HepG2 (cell line): ENCODE measurements around the gene OR11G2. TPM values are rescaled to one million over a fixed set of nuclear protein-coding genes. Genes with fewer than 3 reads are reported as not detected.
"Not testable (repeated sequence)": the region's sequence is repeated elsewhere in the genome, so short reads cannot be mapped to it uniquely, and the experiment has no call there.

Experiments used
- ATAC-seq: fragments of 200-7000 bp; cut with Tn5 transposase; 3 replicates; pipeline ENCODE4 v1.9.1; 2020; ENCODE audit warnings: mild to moderate bottlenecking, moderate library complexity
- BruUV-seq: library from RNA; stranded (reverse); fragments of 400-500 nt; replicated peaks from 2 replicates; lab custom pipeline; 2021; lab: Mats Ljungman, UMichigan
- CTCF ChIA-PET: fragments of 300-600 bp; formaldehyde crosslinking; extraction: SDS; loops from one replicate; lab custom pipeline; 2021; ENCODE audit warnings: low total read pairs, inconsistent platforms, low intra/inter-chr PET ratio; lab: Yijun Ruan, JAX
- POLR2A ChIA-PET: fragments of 350-600 bp; sonication (Branson Sonifier 250); formaldehyde crosslinking; loops from one replicate; lab custom pipeline; 2020; ENCODE audit warnings: antibody characterized with exemption, inconsistent platforms; lab: Yijun Ruan, JAX
- DNase-seq: peaks from one replicate; pipeline ENCODE4 v3.0.0-alpha.2; 2015; ENCODE audit warnings: low spot score
- FAIRE-seq: peaks from 3 replicates; lab custom pipeline; 2011; peaks lifted over from hg19 to GRCh38; lab: Jason Lieb, UNC
- H2AFZ ChIP-seq: one replicate; pipeline ENCODE4 v1.6.1; 2011; ENCODE audit warnings: low read length, inconsistent platforms
- H3K27ac ChIP-seq: fragments of 300-600 bp; 3 replicates; pipeline ENCODE4 v1.8.0; 2011; ENCODE audit warnings: mixed run types, mild to moderate bottlenecking, mixed read lengths, low read length, inconsistent platforms; ENCODE audit not compliant: insufficient read depth; ENCODE audit errors: extremely low read length
- H3K27me3 ChIP-seq, 2 experiments: fragments of 200-600 bp in 1 of 2; 2 replicates in 1 of 2; 3 replicates in 1 of 2; pipeline versions ENCODE4 v1.6.0 to v1.8.0; 2011; ENCODE audit warnings: low read length in 2 of 2, mild to moderate bottlenecking in 2 of 2, moderate library complexity in 2 of 2, inconsistent platforms in 1 of 2; ENCODE audit not compliant: insufficient read depth in 2 of 2, control insufficient read depth in 1 of 2
- H3K36me3 ChIP-seq, 2 experiments: fragments of 200-600 bp in 1 of 2; replicated peaks in 1 of 2; 2 replicates in 1 of 2; 3 replicates in 1 of 2; pipeline versions ENCODE4 v1.5.1 to v1.8.0; 2011; ENCODE audit warnings: low read length in 2 of 2, inconsistent platforms in 1 of 2; ENCODE audit not compliant: insufficient read depth in 2 of 2, control insufficient read depth in 1 of 2
- H3K4me1 ChIP-seq: 2 replicates; pipeline ENCODE4 v1.5.1; 2012; ENCODE audit warnings: low read length, inconsistent platforms; ENCODE audit not compliant: insufficient read depth
- H3K4me2 ChIP-seq: 2 replicates; pipeline ENCODE4 v1.6.0; 2011; ENCODE audit warnings: low read depth, low read length, inconsistent platforms
- H3K4me3 ChIP-seq, 3 experiments: fragments of 200-600 bp in 1 of 3; sonication (generic), shearing (Covaris generic) in 1 of 3; replicated peaks in 1 of 3; 2 replicates each; pipeline ENCODE4 v1.5.1; 2011 to 2016; ENCODE audit warnings: low read length in 3 of 3, inconsistent platforms in 2 of 3, low read depth in 2 of 3, mild to moderate bottlenecking in 2 of 3, control low read depth in 1 of 3, mixed read lengths in 1 of 3; ENCODE audit not compliant: insufficient read depth in 1 of 3
- H3K79me2 ChIP-seq: one replicate; pipeline ENCODE4 v1.6.1; 2011; ENCODE audit warnings: low read length, inconsistent platforms; ENCODE audit not compliant: insufficient read depth
- H3K9ac ChIP-seq: 2 replicates; pipeline ENCODE4 v1.6.0; 2011; ENCODE audit warnings: mild to moderate bottlenecking, low read depth, low read length, inconsistent platforms; ENCODE audit not compliant: insufficient read depth
- H3K9me3 ChIP-seq: 2 replicates; pipeline ENCODE4 v1.5.1; 2012; ENCODE audit warnings: mild to moderate bottlenecking, low read length
- H4K20me1 ChIP-seq: 2 replicates; pipeline ENCODE4 v1.6.0; 2011; ENCODE audit warnings: inconsistent platforms, mild to moderate bottlenecking, low read length, moderate library complexity; ENCODE audit not compliant: insufficient read depth
- ELF3 ChIP-seq: IDR thresholded peaks from 2 replicates; pipeline ENCODE4 v1.6.1; 2016; ENCODE audit warnings: missing genetic modification reagents, missing compliant biosample characterization
- HIVEP1 ChIP-seq: sonication (generic); formaldehyde crosslinking; IDR thresholded peaks from 2 replicates; pipeline ENCODE4 v1.4.0; 2020; ENCODE audit warnings: mild to moderate bottlenecking, missing genetic modification reagents
- JUNB ChIP-seq: sonication (generic); formaldehyde crosslinking; IDR thresholded peaks from 2 replicates; pipeline ENCODE4 v1.8.0; 2022; ENCODE audit warnings: missing genetic modification reagents, mild to moderate bottlenecking, borderline replicate concordance
- KMT2B ChIP-seq: IDR thresholded peaks from 2 replicates; pipeline ENCODE4 v1.6.1; 2016; ENCODE audit warnings: missing genetic modification reagents, missing compliant biosample characterization
- MED13 ChIP-seq: sonication (generic); formaldehyde crosslinking; IDR thresholded peaks from 2 replicates; pipeline ENCODE4 v1.5.0; 2020; ENCODE audit warnings: missing genetic modification reagents
- NR2C2 ChIP-seq: sonication (generic); formaldehyde crosslinking; IDR thresholded peaks from 2 replicates; pipeline ENCODE4 v1.4.0; 2020; ENCODE audit warnings: missing genetic modification reagents, mild to moderate bottlenecking, moderate library complexity, borderline replicate concordance
- NR2F1 ChIP-seq, 2 experiments: fragments of 450-650 bp in 1 of 2; formaldehyde crosslinking in 1 of 2; IDR thresholded peaks; 2 replicates each; pipeline versions ENCODE4 v1.5.0 to v1.6.1; 2016 to 2020; ENCODE audit warnings: mild to moderate bottlenecking in 1 of 2, missing compliant biosample characterization in 1 of 2, missing genetic modification reagents in 1 of 2, moderate library complexity in 1 of 2
- NR2F6 ChIP-seq, 2 experiments: IDR thresholded peaks; 2 replicates each; pipeline ENCODE4 v1.6.1; 2016; ENCODE audit warnings: antibody characterized with exemption in 1 of 2, mild to moderate bottlenecking in 1 of 2
- SATB2 ChIP-seq: sonication (generic); formaldehyde crosslinking; IDR thresholded peaks from 2 replicates; pipeline ENCODE4 v1.5.0; 2020; ENCODE audit warnings: missing genetic modification reagents
- SCMH1 ChIP-seq: sonication (generic); formaldehyde crosslinking; IDR thresholded peaks from 2 replicates; pipeline ENCODE4 v1.9.0; 2021; ENCODE audit warnings: missing genetic modification reagents, mild to moderate bottlenecking, borderline replicate concordance
- ZFP91 ChIP-seq: sonication (generic); formaldehyde crosslinking; IDR thresholded peaks from 2 replicates; pipeline ENCODE4 v1.9.0; 2022; ENCODE audit warnings: missing genetic modification reagents, mild to moderate bottlenecking, borderline replicate concordance
- ZFY ChIP-seq: sonication (generic); formaldehyde crosslinking; IDR thresholded peaks from 2 replicates; pipeline ENCODE4 v1.4.0; 2020; ENCODE audit warnings: missing genetic modification reagents
- ZNF225 ChIP-seq: sonication (generic); formaldehyde crosslinking; IDR thresholded peaks from 2 replicates; pipeline ENCODE4 v1.4.0; 2020; ENCODE audit warnings: mild to moderate bottlenecking, missing genetic modification reagents
- ZNF274 ChIP-seq: sonication (generic); formaldehyde crosslinking; IDR thresholded peaks from 2 replicates; pipeline ENCODE4 v1.5.1; 2020; ENCODE audit warnings: mild to moderate bottlenecking, missing genetic modification reagents
- ZNF296 ChIP-seq: sonication (generic); formaldehyde crosslinking; conservative IDR thresholded peaks from 2 replicates; pipeline ENCODE4 v1.5.0; 2020; ENCODE audit warnings: mild to moderate bottlenecking, missing genetic modification reagents
- ZNF317 ChIP-seq: sonication (generic); formaldehyde crosslinking; IDR thresholded peaks from 2 replicates; pipeline ENCODE4 v1.5.0; 2020; ENCODE audit warnings: mild to moderate bottlenecking, missing genetic modification reagents
- ZNF468 ChIP-seq: sonication (generic); formaldehyde crosslinking; IDR thresholded peaks from 2 replicates; pipeline ENCODE4 v1.8.0; 2022; ENCODE audit warnings: mild to moderate bottlenecking, moderate library complexity, missing genetic modification reagents
- WGBS: methylation state at CpG from one replicate; pipeline ENCODE4 v1.1.6; 2017; ENCODE audit warnings: low lambda C conversion rate; 5-methylcytosine and 5-hydroxymethylcytosine counted together
- in situ Hi-C: cut with HindIII; loops from 2 replicates; pipeline ENCODE4 v1.10.0; 2017; ENCODE audit warnings: low pct_unique_long_range_greater_than_20kb; ENCODE audit not compliant: extremely low pct_ligation_motif_present
- intact Hi-C: fragments of 100-400 bp; cut with micrococcal nuclease; formaldehyde crosslinking; loops from one replicate; pipeline ENCODE4 v1.10.0; 2022; ENCODE audit not compliant: unreplicated experiment
- polyA plus RNA-seq, 8 experiments: library from polyadenylated mRNA; depleted of rRNA in 3 of 8; stranded (reverse) in 7 of 8; unstranded in 1 of 8; fragments of >200 nt; fragmentation: Illumina TruSeq in 4 of 8; extraction: Trizol in 4 of 8; gene quantifications; 2 replicates each; pipeline versions ENCODE4 v1.2.1 to v1.2.3, GENCODE V29; 2011 to 2016; ENCODE audit warnings: low read depth in 4 of 8, missing spikeins in 1 of 8, mixed read lengths in 1 of 8; ENCODE audit not compliant: insufficient read depth in 1 of 8
- total RNA-seq, 5 experiments: library from RNA; depleted of rRNA; stranded (reverse); fragments of >200 nt; fragmentation: Illumina TruSeq; extraction: Trizol; gene quantifications; 2 replicates each; pipeline ENCODE4 v1.2.3, GENCODE V29; 2016; ENCODE audit warnings: low read depth in 1 of 5

Gene OR11G2
- total and polyA plus RNA-seq, 2 of the 13 experiments (the other 11 are each of a cell fraction or from before 2014, with no cell fraction given), result not detected

- no TSS peak for BruUV-seq
- Histone ChIP-seq H3K4me1 (no peaks in the 10 kb centered on the region), H3K4me3 (no peak within 1 kb of the TSS), H2AFZ (no peak within 1 kb of the TSS), H3K27me3 (no peaks in the 10 kb centered on the region; a peak in 1 of 5 replicates), H3K36me3 (no peaks in the 10 kb centered on the region), H3K4me2 (no peak within 1 kb of the TSS), H3K9ac (no peak within 1 kb of the TSS), H3K79me2 (no peaks in the 10 kb centered on the region), H3K9me3 (no peaks in the 10 kb centered on the region), H4K20me1 (no peaks in the 10 kb centered on the region), H3K27ac (no peak within 1 kb of the TSS)
- intact Hi-C loops (no loop called here), in situ Hi-C loops (no loop called here)
- WGBS, result 3% methylated on average over 1 of the region's 1 CpG
- FAIRE-seq (no peak), ATAC-seq (no peak), DNase-seq (no peak)
- CTCF ChIA-PET, result no interaction called here
- TF ChIP-seq SATB2 (no peak), ZFY (no peak), ZNF317 (CRISPR knock-in tag) (no peak), KMT2B (CRISPR knock-in tag) (no peak), JUNB (no peak), ZNF296 (CRISPR knock-in tag) (no peak), ZNF225 (CRISPR knock-in tag) (no peak), ELF3 (CRISPR knock-in tag) (no peak), MED13 (CRISPR knock-in tag) (no peak), ZNF468 (no peak), ZNF274 (CRISPR knock-in tag) (no peak), SCMH1 (CRISPR knock-in tag) (no peak)
- POLR2A ChIA-PET, result no interaction called here
Measured at GRCh38 chr14:20228681-20229080, 38.0 kb downstream of the OR11G2 start, which contains the start of gene OR11H7. OR11H7 (plus strand) TSS chr14:20228981.

DNA sequence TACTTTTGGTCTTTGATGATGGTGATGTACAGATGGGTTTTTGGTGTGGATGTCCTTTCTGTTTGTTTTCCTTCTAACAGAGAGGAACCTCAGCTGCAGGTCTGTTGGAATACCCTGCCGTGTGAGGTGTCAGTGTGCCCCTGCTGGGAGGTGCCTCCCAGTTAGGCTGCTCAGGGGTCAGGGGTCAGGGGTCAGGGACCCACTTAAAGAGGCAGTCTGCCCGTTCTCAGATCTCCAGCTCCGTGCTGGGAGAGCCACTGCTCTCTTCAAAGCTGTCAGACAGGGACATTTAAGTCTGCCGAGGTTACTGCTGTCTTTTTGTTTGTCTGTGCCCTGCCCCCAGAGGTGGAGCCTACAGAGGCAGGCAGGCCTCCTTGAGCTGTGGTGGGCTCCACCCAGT lies 44.7 kb downstream of the OR11G2 start:
- POLR2A ChIA-PET, H3K36me3 ChIP-seq, ATAC-seq, H3K9me3 ChIP-seq, FAIRE-seq, DNase-seq, H3K27me3 ChIP-seq, intact Hi-C loops, H4K20me1 ChIP-seq, H3K9ac ChIP-seq, H3K79me2 ChIP-seq, CTCF ChIA-PET, H3K27ac ChIP-seq, H3K4me1 ChIP-seq, H2AFZ ChIP-seq, BruUV-seq, in situ Hi-C loops: not testable (repeated sequence)
- peak overlapping the region in 1 of 3 experiments; percentile 62; a peak in 1 of 6 replicates for H3K4me3 ChIP-seq
- TF ChIP-seq ZFP91, result 0 out of 2 replicates have a peak, but pooled peaks have one; percentile 39
- TF ChIP-seq NR2F6 (IDR thresholded peaks at IDR 0.05), result peak; percentile 52
- TF ChIP-seq NR2F6 (CRISPR knock-in tag; IDR thresholded peaks at IDR 0.05), result 0 out of 2 replicates have a peak, but pooled peaks have one; percentile 48
- TF ChIP-seq NR2C2 (CRISPR knock-in tag), result peak; percentile 83
- TF ChIP-seq HIVEP1 (CRISPR knock-in tag), result 0 out of 2 replicates have a peak, but pooled peaks have one; percentile 10
- TF ChIP-seq NR2F1 (CRISPR knock-in tag; IDR thresholded peaks at IDR 0.05), result peak; percentile 34 to 50; a peak in 1 of 4 replicates
- peak overlapping the region; percentile 78; the same call in 1 of the 2 replicates for H3K4me2 ChIP-seq
- WGBS, result 0% methylated on average over 3 of the region's 4 CpGs
